HCT116 (cell line): Measurements from ENCODE around the gene RASAL2. TPM values are rescaled to one million over a fixed set of nuclear protein-coding genes. Genes with fewer than 3 reads are reported as not detected.

Source experiments
- ATAC-seq: fragments of 200-7000 bp; cut with Tn5 transposase; 2 replicates; pipeline ENCODE4 v1.9.1; 2020; ENCODE audit warnings: mild to moderate bottlenecking, moderate library complexity
- BruUV-seq: library from RNA; stranded (reverse); fragments of 400-500 nt; replicated peaks from 2 replicates; lab custom pipeline; 2021; lab: Mats Ljungman, UMichigan
- CTCF ChIA-PET: fragments of 300-600 bp; sonication (Branson Sonifier 250); formaldehyde crosslinking; loops from one replicate; lab custom pipeline; 2021; ENCODE audit warnings: antibody characterized with exemption; lab: Charles Lee
- POLR2A ChIA-PET: fragments of 300-600, 350-600 bp; sonication (Branson Sonifier 250); formaldehyde crosslinking; loops from one replicate; lab custom pipeline; 2021; ENCODE audit warnings: antibody characterized with exemption; lab: Charles Lee
- RAD21 ChIA-PET, 2 experiments: fragments of 300-600 bp; sonication (Branson Sonifier 250); formaldehyde crosslinking; loops; one replicate each; lab custom pipeline; 2023; ENCODE audit warnings: low total read pairs in 2 of 2; ENCODE audit not compliant: uncharacterized antibody in 2 of 2, unreplicated experiment in 2 of 2, low non-redundant PET in 1 of 2; lab: Charles Lee
- DNase-seq: peaks from one replicate; pipeline ENCODE4 v3.0.0-alpha.2; 2010; ENCODE audit warnings: low read depth, low spot score
- H2AFZ ChIP-seq: fragments of 200-600 bp; shearing (Covaris generic), sonication (generic); 2 replicates; pipeline ENCODE4 v1.6.1; 2017; ENCODE audit warnings: low read depth, mixed run types, mixed read lengths, antibody characterized with exemption, low read length; ENCODE audit not compliant: poor library complexity, severe bottlenecking
- H3K27ac ChIP-seq: 2 replicates; pipeline ENCODE4 v1.5.1; 2012; ENCODE audit warnings: low read depth, low read length
- H3K27me3 ChIP-seq: fragments of 200-600 bp; sonication (generic); 2 replicates; pipeline ENCODE4 v1.6.1; 2016; ENCODE audit warnings: mixed run types, low read length, mixed read lengths; ENCODE audit not compliant: insufficient read depth
- H3K36me3 ChIP-seq, 2 experiments: fragments of 200-500 bp in 1 of 2; fragments of 200-600 bp in 1 of 2; sonication (Bioruptor generic) in 1 of 2; sonication (generic) in 1 of 2; 2 replicates each; pipeline versions ENCODE4 v1.5.1 to v1.6.1; 2014 to 2016; ENCODE audit warnings: low read length in 2 of 2, inconsistent platforms in 1 of 2, mixed read lengths in 1 of 2, mixed run types in 1 of 2; ENCODE audit not compliant: insufficient read depth in 2 of 2, control insufficient read depth in 1 of 2
- H3K4me1 ChIP-seq, 2 experiments: fragments of 200-600 bp in 1 of 2; sonication (generic) in 1 of 2; 2 replicates each; pipeline versions ENCODE4 v1.5.1 to v1.6.1; 2012 to 2017; ENCODE audit warnings: low read length in 2 of 2, inconsistent platforms in 1 of 2, mild to moderate bottlenecking in 1 of 2, mixed read lengths in 1 of 2, mixed run types in 1 of 2, moderate library complexity in 1 of 2; ENCODE audit not compliant: insufficient read depth in 2 of 2, control insufficient read depth in 1 of 2
- H3K4me2 ChIP-seq: fragments of 200-600 bp; sonication (generic); 2 replicates; pipeline ENCODE4 v1.6.1; 2017; ENCODE audit warnings: mixed run types, low read length, mixed read lengths
- H3K4me3 ChIP-seq, 2 experiments: fragments of 200-600 bp in 1 of 2; sonication (generic) in 1 of 2; replicated peaks in 1 of 2; 2 replicates each; pipeline ENCODE4 v1.5.1; 2011 to 2016; ENCODE audit warnings: low read length in 2 of 2, control low read depth in 1 of 2, low read depth in 1 of 2, mild to moderate bottlenecking in 1 of 2, mixed read lengths in 1 of 2, mixed run types in 1 of 2
- H3K79me2 ChIP-seq: fragments of 200-600 bp; sonication (generic); 2 replicates; pipeline ENCODE4 v1.6.1; 2017; ENCODE audit warnings: mild to moderate bottlenecking, mixed run types, low read length, moderate library complexity, mixed read lengths; ENCODE audit not compliant: insufficient read depth
- H3K9ac ChIP-seq: fragments of 200-600 bp; sonication (generic); 2 replicates; pipeline ENCODE4 v1.6.1; 2016; ENCODE audit warnings: low read length, mixed read lengths
- H3K9me2 ChIP-seq: fragments of 200-600 bp; sonication (generic), shearing (Covaris generic); 2 replicates; pipeline ENCODE4 v1.6.1; 2017; ENCODE audit warnings: mixed run types, mild to moderate bottlenecking, moderate library complexity; ENCODE audit not compliant: insufficient read depth
- H3K9me3 ChIP-seq, 2 experiments: fragments of 200-500 bp in 1 of 2; fragments of 200-600 bp in 1 of 2; sonication (Bioruptor generic) in 1 of 2; sonication (generic) in 1 of 2; 2 replicates each; pipeline ENCODE4 v1.6.1; 2014 to 2017; ENCODE audit warnings: low read length in 2 of 2, mixed read lengths in 2 of 2, inconsistent platforms in 1 of 2, low read depth in 1 of 2, mild to moderate bottlenecking in 1 of 2, mixed run types in 1 of 2, moderate library complexity in 1 of 2; ENCODE audit not compliant: control insufficient read depth in 1 of 2, insufficient read depth in 1 of 2
- H4K20me1 ChIP-seq: fragments of 200-600 bp; sonication (generic), shearing (Covaris generic); 2 replicates; pipeline ENCODE4 v1.6.1; 2017; ENCODE audit warnings: mixed run types, mild to moderate bottlenecking, moderate library complexity; ENCODE audit not compliant: insufficient read depth
- CEBPB ChIP-seq: IDR thresholded peaks from 2 replicates; pipeline ENCODE4 v1.6.1; 2012; ENCODE audit warnings: low read depth
- ELF1 ChIP-seq: IDR thresholded peaks from 2 replicates; pipeline ENCODE4 v1.6.1; 2012; ENCODE audit warnings: low read depth, borderline replicate concordance
- EZH2phosphoT487 ChIP-seq: fragments of 200-600 bp; IDR thresholded peaks from 2 replicates; pipeline ENCODE4 v1.6.1; 2018; ENCODE audit warnings: antibody characterized with exemption, borderline replicate concordance
- FOSL1 ChIP-seq: IDR thresholded peaks from 2 replicates; pipeline ENCODE4 v1.6.1; 2012; ENCODE audit warnings: low read depth
- POLR2A ChIP-seq: IDR thresholded peaks from 2 replicates; pipeline ENCODE4 v1.7.0; 2011; ENCODE audit warnings: borderline replicate concordance; ENCODE audit not compliant: insufficient read depth, insufficient read length; ENCODE audit errors: extremely low read depth
- POLR2AphosphoS5 ChIP-seq: IDR thresholded peaks from 2 replicates; pipeline ENCODE4 v1.6.1; 2011; ENCODE audit warnings: mild to moderate bottlenecking, low read depth, low read length, moderate library complexity
- RAD21 ChIP-seq: IDR thresholded peaks from 2 replicates; pipeline ENCODE4 v1.6.1; 2012; ENCODE audit warnings: low read depth, mild to moderate bottlenecking
- SIN3A ChIP-seq: IDR thresholded peaks from 2 replicates; pipeline ENCODE4 v1.6.1; 2012; ENCODE audit warnings: low read depth
- SP1 ChIP-seq: IDR thresholded peaks from 2 replicates; pipeline ENCODE4 v1.6.1; 2012; ENCODE audit warnings: low read depth
- intact Hi-C: fragments of 100-400 bp; cut with micrococcal nuclease; formaldehyde crosslinking; loops from 2 replicates; pipeline ENCODE4 v1.10.0; 2022
- total RNA-seq: library from RNA; stranded (reverse); gene quantifications from one replicate; pipeline ENCODE4 v1.2.1, GENCODE V29; 2021; ENCODE audit not compliant: unreplicated experiment
- TF ChIP-seq, protein P1 (sequence below): IDR thresholded peaks from 2 replicates; pipeline ENCODE4 v1.6.1; 2012
- TF ChIP-seq, protein P2 (sequence below): IDR thresholded peaks from 2 replicates; pipeline ENCODE4 v1.6.1; 2011; ENCODE audit warnings: mild to moderate bottlenecking, low read length, moderate library complexity; ENCODE audit not compliant: insufficient replicate concordance; ENCODE audit errors: extremely low read depth
- TF ChIP-seq, protein P3 (sequence below), 3 experiments: fragments of 200-600 bp in 1 of 3; sonication (generic) in 1 of 3; IDR thresholded peaks in 2 of 3; conservative IDR thresholded peaks in 1 of 3; 2 replicates each; pipeline ENCODE4 v1.5.1; 2012 to 2017; ENCODE audit warnings: low read depth in 2 of 3, low read length in 2 of 3, antibody characterized with exemption in 1 of 3, borderline replicate concordance in 1 of 3, control low read depth in 1 of 3, mild to moderate bottlenecking in 1 of 3, mixed read lengths in 1 of 3, mixed run types in 1 of 3, moderate library complexity in 1 of 3; ENCODE audit not compliant: insufficient read depth in 1 of 3

Gene RASAL2
- total RNA-seq, 1 experiment from 2014 or later: 11.7 TPM

DNA sequence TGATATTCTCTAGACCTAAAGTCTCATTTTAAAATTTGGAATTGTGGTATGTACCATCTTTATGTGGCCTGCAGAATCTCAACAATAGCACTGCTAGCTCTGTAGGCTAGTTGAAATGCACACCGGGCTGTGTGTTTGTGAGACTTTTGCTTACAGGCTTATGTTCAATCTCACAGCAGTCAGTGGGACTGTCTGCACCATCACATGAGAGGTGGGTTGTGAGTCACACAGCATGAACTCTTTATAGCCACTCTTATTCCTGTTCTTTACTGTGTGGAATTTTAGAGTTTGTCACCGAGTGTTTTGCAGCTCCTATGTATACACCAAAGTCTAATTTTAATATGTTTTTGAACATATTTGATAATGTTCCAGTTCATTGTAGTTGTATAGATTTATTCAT, 74.6 kb downstream of the RASAL2 start:
- POLR2A ChIA-PET: no interaction called here
- intact Hi-C loops: no loop called here
- Histone ChIP-seq H3K27me3 (no peaks in the 10 kb centered on the region), H3K36me3 (no peaks in the 10 kb centered on the region), H3K79me2 (peaks cover 14% of the 10 kb centered on the region; the same call in 1 of the 2 replicates)
- CTCF ChIA-PET: no interaction called here
- TF ChIP-seq, protein P1, sequence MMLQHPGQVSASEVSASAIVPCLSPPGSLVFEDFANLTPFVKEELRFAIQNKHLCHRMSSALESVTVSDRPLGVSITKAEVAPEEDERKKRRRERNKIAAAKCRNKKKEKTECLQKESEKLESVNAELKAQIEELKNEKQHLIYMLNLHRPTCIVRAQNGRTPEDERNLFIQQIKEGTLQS: no peak
- TF ChIP-seq FOSL1 (no peak), SIN3A (no peak), POLR2A (no peak), CEBPB (no peak), RAD21 (no peak), EZH2phosphoT487 (no peak), POLR2AphosphoS5 (no peak), SP1 (no peak), ELF1 (no peak)
- TF ChIP-seq, protein P2, sequence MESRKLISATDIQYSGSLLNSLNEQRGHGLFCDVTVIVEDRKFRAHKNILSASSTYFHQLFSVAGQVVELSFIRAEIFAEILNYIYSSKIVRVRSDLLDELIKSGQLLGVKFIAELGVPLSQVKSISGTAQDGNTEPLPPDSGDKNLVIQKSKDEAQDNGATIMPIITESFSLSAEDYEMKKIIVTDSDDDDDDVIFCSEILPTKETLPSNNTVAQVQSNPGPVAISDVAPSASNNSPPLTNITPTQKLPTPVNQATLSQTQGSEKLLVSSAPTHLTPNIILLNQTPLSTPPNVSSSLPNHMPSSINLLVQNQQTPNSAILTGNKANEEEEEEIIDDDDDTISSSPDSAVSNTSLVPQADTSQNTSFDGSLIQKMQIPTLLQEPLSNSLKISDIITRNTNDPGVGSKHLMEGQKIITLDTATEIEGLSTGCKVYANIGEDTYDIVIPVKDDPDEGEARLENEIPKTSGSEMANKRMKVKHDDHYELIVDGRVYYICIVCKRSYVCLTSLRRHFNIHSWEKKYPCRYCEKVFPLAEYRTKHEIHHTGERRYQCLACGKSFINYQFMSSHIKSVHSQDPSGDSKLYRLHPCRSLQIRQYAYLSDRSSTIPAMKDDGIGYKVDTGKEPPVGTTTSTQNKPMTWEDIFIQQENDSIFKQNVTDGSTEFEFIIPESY: no peak
- TF ChIP-seq, protein P3, sequence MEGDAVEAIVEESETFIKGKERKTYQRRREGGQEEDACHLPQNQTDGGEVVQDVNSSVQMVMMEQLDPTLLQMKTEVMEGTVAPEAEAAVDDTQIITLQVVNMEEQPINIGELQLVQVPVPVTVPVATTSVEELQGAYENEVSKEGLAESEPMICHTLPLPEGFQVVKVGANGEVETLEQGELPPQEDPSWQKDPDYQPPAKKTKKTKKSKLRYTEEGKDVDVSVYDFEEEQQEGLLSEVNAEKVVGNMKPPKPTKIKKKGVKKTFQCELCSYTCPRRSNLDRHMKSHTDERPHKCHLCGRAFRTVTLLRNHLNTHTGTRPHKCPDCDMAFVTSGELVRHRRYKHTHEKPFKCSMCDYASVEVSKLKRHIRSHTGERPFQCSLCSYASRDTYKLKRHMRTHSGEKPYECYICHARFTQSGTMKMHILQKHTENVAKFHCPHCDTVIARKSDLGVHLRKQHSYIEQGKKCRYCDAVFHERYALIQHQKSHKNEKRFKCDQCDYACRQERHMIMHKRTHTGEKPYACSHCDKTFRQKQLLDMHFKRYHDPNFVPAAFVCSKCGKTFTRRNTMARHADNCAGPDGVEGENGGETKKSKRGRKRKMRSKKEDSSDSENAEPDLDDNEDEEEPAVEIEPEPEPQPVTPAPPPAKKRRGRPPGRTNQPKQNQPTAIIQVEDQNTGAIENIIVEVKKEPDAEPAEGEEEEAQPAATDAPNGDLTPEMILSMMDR (IDR thresholded peaks at IDR 0.05 in 2 of 3, conservative IDR thresholded peaks at IDR 0.05 in 1 of 3; ENCODE audit: borderline replicate concordance in 1 of 3, insufficient read depth in 1 of 3, low read depth in 2 of 3, low read length in 2 of 3): no peak
- TF ChIP-seq, all 23 proteins: peak for 0
- no peak overlapping the region; the same call in 1 of the 2 replicates for H3K4me2 ChIP-seq
- no peak overlapping the region for H3K9ac ChIP-seq
- no peak for DNase-seq
- H2AFZ ChIP-seq: no peak overlapping the region
- peaks cover 5% of the 10 kb centered on the region; the same call in 1 of the 2 replicates for H3K9me2 ChIP-seq
- peaks cover 0 to 3% of the 10 kb centered on the region in 2 experiments; a peak in 1 of 4 replicates for H3K4me1 ChIP-seq
- H3K4me3 ChIP-seq: no peak overlapping the region
- H3K27ac ChIP-seq: no peak overlapping the region
- no peak for ATAC-seq
- no peaks in the 10 kb centered on the region for H3K9me3 ChIP-seq
- H4K20me1 ChIP-seq: no peaks in the 10 kb centered on the region
- RAD21 ChIA-PET: no interaction called here
- BruUV-seq: no TSS peak
